NCI-H345 treated with DMSO at 0.1 percent for 48 hours (cell line): ENCODE data around the gene STAB2.
A peak's percentile ranks its signal among the peaks of the same experiment; 100 is the strongest.
"Not testable (repeated sequence)": the region's sequence is repeated elsewhere in the genome, so short reads cannot be mapped to it uniquely, and the experiment has no call there.

Source experiments
- DNase-seq: peaks from one replicate; lab custom pipeline; 2025; ENCODE audit not compliant: unreplicated experiment; lab: John Stamatoyannopoulos, UW

The STAB2 gene

GRCh38 chr12:103642240-103642864 lies 55.3 kb downstream of the STAB2 start:
- no peak for DNase-seq

DNA sequence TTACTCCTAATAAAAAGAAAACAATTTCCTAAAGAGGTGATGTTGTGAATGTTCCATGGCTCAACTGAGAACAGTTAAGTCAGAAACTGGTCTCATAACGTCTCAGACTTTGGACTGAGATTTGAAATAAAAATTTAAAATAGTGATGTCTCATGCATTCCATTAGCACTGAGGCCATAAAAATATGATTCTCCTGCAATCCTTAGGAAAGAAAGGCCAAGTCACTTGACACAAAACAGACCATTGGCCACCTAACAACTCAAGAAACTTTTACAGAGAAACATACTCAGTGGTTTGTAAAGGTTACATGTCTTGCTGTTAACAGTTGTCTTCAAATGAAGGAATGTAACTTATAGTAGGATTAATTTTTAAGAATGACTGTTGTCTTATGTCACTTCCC lies 58.1 kb downstream of the STAB2 start:
- DNase-seq = no peak

DNA sequence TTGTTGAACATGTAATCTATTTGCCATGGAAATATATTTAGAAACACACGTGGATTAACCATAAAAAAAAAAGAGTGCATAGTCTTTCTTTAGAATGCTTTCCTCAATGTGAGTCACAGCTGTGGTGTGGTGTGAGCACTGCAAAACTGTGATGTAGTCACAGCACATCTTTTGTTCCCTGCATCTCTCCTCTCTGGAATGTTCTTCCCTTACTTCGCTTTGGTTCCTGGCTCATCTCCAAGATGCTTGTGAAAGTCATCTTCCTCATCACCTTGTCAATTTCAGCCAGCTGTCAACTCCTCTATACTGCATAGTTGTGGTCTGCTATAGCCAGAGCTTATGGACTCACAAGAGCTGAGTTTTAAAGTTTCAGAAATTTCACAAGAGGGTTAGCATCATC lies 60.2 kb downstream of the STAB2 start:
- no peak for DNase-seq

GRCh38 chr12:103652808-103653207 lies 65.7 kb downstream of the STAB2 start:
- DNase-seq = no peak

DNA sequence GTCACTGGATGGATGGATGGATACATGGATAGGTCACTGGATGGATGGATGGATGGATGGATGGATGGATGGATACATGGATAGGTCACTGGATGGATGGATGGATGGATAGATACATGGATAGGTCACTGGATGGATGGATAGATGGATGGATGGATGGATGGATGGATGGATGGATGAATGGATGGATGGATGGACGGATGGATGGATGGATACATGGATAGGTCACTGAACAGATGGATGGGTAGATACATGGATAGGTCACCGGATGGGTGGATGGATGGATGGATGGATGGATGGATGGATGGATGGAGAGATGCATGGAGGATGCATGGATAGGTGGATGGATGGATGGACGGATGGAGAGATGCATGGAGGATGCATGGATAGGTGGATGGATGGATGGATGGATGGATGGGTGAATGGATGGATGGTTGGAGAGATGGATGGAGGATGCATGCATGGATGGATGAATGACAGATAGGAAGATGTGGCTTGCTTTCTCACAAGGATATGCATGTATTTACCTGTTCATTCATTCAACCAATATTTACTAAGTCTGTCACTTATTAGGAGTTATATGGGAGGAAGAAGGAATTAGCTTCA lies 66.6 kb downstream of the STAB2 start:
- not testable (repeated sequence) for DNase-seq

DNA sequence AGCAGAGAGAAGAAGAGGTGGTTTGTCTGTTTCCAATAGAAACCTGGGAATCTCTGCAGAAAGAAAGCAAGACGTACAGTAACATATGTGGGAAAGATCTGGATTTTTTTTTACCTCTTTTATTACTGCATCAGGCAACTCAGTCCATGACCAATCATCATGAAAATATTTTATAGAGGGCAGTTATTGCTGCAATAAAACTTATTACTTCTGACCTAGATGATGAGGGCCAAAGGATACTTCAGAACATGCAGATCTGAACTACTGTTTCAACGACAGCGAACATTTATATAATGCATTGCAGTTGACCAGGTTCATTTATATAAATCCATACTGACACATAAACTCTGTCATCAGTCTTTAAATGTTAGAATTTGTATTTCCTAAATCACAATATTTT lies 67.7 kb downstream of the STAB2 start:
- no peak for DNase-seq

- no peak for DNase-seq
Measured at GRCh38 chr12:103656291-103656690, 69.2 kb downstream of the STAB2 start.

DNA sequence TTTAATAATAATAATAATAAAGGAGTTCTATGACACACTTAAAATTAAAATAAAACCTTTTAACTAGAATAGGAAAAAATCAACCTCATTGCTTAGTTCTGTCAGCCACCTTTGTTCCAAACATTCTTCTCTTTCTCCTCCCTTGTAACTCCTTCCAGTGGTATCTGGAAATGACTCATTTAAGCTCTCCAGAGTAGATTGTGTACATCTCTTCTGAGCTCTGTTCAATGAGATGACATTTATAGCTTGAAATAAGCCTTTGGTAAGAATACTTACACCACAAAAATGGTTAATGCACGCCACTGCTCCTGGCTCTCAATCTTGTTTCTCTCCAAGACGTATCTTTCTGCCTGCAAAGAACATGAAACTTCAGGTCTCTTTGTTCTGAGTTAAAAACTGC lies 70.3 kb downstream of the STAB2 start:
- DNase-seq = no peak

DNA sequence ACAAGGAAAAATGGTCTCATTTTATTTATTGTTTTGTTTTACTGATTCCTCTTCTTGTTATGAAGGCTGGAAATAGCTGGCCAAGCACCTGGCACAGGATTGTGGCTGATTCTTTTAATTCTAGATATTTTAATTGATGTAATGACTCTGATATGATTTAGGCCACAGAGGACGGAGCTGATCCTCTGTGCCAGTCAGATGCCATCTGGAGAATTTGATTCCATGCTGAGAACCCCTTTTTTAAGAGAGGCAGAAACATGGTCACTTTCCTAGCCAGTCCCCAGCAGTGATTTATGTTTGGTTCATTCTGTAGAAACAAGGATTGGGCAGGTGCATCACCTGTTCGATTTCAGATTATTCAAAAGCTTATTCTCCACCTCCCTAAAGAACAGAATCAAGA lies 77.6 kb downstream of the STAB2 start:
- no peak for DNase-seq

GRCh38 chr12:103665971-103666370 lies 78.9 kb downstream of the STAB2 start:
- no peak for DNase-seq

DNA sequence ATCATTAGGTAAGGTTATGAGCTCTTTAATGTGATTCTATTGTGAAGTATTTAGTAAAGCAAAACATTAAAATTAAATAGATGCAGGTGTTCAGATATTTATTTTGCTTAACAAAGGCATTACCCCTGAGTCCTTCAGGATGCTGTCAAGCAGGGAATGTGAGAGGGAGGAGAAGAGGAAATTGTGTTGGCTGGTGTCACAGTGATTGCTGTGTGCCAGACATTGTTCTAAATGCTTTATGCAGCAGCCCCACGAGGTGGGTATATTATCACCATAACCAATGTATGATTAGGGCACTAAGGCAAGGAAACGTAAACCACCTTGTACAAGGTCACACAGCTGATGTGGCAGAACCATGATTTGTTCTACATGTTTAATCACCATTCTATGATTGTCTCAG lies 80.1 kb downstream of the STAB2 start:
- DNase-seq = peak; percentile 29

DNA sequence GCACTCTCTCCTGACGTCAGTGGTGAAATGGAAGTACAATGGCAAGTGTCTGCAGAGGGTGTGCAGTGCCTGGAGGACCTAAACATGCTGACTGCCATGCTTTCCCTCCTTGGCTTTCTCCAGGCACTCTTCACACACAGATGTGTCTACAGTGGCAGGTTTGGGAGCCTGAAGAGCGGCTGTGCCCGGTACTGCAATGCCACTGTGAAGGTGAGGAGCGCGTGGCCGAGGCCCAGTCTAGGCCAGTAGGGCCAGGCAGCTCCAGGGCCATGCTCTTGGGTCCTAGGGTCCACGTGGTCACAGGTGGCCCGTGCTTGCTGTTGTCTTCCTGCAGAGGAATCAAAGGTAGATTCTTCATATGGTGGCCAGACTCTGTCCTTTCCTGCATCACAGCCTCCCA lies 81.4 kb downstream of the STAB2 start:
- DNase-seq = no peak

- DNase-seq = no peak
Measured at GRCh38 chr12:103671367-103671766, 84.3 kb downstream of the STAB2 start.

- no peak for DNase-seq
Measured at GRCh38 chr12:103672401-103673119, 85.5 kb downstream of the STAB2 start.

DNA sequence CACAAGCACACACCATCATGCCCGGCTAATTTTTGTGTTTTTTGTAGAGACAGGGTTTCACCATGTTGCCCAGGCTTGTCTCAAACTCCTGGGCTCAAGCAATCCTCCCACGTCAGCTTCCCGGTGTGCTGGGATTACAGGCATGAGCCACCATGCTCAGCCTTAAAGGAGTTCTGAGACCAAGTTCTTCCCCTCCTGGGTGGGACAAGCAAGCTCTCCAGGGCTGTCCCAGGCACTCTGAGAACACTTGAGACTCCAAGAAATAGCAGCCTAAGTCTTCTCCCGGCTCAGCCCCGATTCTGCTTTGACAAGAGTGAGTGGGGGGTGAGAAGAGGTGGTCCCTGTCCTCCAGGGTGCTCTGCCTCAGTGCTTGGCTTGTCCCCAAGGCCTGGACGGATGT lies 86.4 kb downstream of the STAB2 start:
- no peak for DNase-seq

- DNase-seq = no peak
Measured at GRCh38 chr12:103673891-103674375, 86.9 kb downstream of the STAB2 start.

DNA sequence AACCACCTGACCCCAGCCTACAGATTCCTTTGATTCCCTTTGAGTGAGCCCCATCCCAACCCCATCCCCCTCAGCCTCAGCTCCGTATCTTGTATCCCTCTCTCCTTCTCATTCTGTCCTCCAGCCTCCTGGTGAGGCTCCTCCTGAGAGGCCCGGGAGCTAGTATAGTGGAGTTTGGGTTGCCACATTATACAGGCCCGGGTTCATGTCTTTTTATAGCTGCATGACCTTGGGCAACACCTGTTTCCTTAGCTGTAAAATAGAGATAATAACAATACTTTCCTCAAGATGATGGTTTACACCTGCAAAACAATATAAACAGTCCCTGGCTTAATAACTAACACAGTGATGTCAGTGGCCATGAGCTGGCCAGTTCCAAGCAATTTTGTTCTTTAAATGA lies 89.8 kb downstream of the STAB2 start:
- no peak for DNase-seq

DNA sequence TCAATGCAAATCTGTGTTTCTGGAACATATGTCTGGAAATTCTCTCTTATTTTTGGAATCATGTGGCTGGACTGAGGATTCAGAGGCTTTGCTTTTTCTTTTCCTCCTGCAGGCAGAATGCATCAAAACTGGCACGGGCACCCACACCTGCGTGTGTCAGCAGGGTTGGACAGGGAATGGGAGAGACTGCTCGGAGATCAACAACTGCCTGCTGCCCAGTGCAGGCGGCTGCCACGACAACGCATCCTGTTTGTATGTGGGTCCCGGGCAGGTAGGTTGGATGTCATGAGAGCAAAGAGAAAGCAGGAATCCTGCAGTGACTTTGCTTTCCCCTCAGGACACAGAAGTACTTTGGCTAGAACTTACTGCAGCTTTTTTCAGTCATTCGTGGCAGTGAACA lies 90.3 kb downstream of the STAB2 start:
- peak; percentile 9 for DNase-seq

DNA sequence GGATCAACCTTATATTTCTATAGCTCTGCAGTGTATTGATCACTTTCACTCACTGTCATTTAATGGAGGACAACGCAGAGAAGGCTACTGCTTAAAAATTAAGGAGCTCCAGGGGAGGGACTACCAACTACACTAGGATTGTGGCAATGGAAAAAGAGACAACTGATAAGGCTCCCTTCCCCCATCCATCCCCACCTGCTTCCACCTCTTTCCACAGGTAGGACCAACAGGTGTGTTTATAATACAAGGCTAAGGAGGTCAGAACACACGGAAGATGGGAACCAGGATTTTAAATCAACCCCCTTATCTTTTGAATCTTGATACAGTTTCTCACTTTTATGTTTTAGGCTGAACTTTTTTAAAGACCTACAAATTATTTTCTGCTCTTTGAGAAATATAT lies 90.8 kb downstream of the STAB2 start:
- DNase-seq = no peak

- DNase-seq = no peak
Measured at GRCh38 chr12:103679421-103680170, 92.5 kb downstream of the STAB2 start.

GRCh38 chr12:103680591-103681141 lies 93.6 kb downstream of the STAB2 start:
- DNase-seq = peak; percentile 23
